SK-N-SH (cell line): Measurements from ENCODE around the gene ARHGEF39.

Source experiments
- CHD2 ChIP-seq: fragments of 150-350 bp; IDR thresholded peaks from 2 replicates; pipeline ENCODE4 v1.6.1; 2018; ENCODE audit warnings: low read length; ENCODE audit not compliant: partially characterized antibody
- CTCF ChIP-seq: fragments of 200-600 bp; sonication (generic); IDR thresholded peaks from 2 replicates; pipeline ENCODE4 v1.6.1; 2017; ENCODE audit warnings: antibody characterized with exemption, mild to moderate bottlenecking, moderate library complexity
- FOSL2 ChIP-seq: IDR thresholded peaks from 2 replicates; pipeline ENCODE4 v1.4.0; 2012; ENCODE audit warnings: low read depth, mild to moderate bottlenecking, moderate library complexity, borderline replicate concordance
- FOXJ3 ChIP-seq: sonication (generic); formaldehyde crosslinking; IDR thresholded peaks from 2 replicates; pipeline ENCODE4 v1.5.1; 2020; ENCODE audit warnings: mild to moderate bottlenecking, missing genetic modification reagents
- MXI1 ChIP-seq: IDR thresholded peaks from 2 replicates; pipeline ENCODE4 v1.6.1; 2012; ENCODE audit warnings: mild to moderate bottlenecking, low read depth, low read length, improper control_type of control experiment
- RCOR1 ChIP-seq: fragments of 150-350 bp; IDR thresholded peaks from 2 replicates; pipeline ENCODE4 v1.6.1; 2017; ENCODE audit warnings: antibody characterized with exemption, low read length
- SIN3A ChIP-seq: IDR thresholded peaks from 2 replicates; pipeline ENCODE4 v1.6.1; 2012; ENCODE audit warnings: low read depth, mild to moderate bottlenecking, low read length, moderate library complexity, borderline replicate concordance
- SMC3 ChIP-seq: IDR thresholded peaks from 2 replicates; pipeline ENCODE4 v1.6.1; 2012; ENCODE audit warnings: low read depth, low read length, improper control_type of control experiment
- TAF1 ChIP-seq: IDR thresholded peaks from 2 replicates; pipeline ENCODE4 v1.6.1; 2012; ENCODE audit warnings: low read depth, mild to moderate bottlenecking, low read length, moderate library complexity, borderline replicate concordance
- TF ChIP-seq, protein P1 (sequence below): IDR thresholded peaks from 2 replicates; pipeline ENCODE4 v1.4.0; 2012; ENCODE audit warnings: low read depth, borderline replicate concordance

DNA sequence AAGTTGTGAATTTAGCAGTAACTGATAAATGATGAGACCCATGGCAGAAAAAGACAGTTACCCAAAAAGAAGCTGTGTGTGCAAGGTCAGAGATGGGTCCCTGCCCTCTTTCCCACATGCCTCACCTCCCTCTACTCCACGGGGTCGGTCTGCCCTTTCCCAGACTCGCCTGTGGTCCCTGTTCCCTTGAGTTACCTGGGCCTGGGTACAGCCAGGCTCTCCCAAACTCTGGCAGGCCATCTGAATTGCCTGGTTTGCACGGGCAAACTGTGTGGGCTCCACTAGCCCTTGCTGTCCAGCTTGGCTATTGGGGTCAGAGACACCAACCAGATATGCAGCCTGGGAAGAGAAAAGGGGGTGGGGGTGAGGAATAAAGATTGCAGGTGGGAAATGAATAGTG, 43.2 kb upstream of the ARHGEF39 start:
- TF ChIP-seq RCOR1, result no peak
- TF ChIP-seq, protein P1, sequence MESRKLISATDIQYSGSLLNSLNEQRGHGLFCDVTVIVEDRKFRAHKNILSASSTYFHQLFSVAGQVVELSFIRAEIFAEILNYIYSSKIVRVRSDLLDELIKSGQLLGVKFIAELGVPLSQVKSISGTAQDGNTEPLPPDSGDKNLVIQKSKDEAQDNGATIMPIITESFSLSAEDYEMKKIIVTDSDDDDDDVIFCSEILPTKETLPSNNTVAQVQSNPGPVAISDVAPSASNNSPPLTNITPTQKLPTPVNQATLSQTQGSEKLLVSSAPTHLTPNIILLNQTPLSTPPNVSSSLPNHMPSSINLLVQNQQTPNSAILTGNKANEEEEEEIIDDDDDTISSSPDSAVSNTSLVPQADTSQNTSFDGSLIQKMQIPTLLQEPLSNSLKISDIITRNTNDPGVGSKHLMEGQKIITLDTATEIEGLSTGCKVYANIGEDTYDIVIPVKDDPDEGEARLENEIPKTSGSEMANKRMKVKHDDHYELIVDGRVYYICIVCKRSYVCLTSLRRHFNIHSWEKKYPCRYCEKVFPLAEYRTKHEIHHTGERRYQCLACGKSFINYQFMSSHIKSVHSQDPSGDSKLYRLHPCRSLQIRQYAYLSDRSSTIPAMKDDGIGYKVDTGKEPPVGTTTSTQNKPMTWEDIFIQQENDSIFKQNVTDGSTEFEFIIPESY, result no peak
- TF ChIP-seq CTCF, result no peak
- no peak for TF ChIP-seq TAF1
- TF ChIP-seq MXI1, result no peak
- TF ChIP-seq SIN3A, result no peak
- TF ChIP-seq CHD2, result no peak
- TF ChIP-seq FOSL2, result no peak
- TF ChIP-seq SMC3, result no peak
- no peak for TF ChIP-seq FOXJ3 (CRISPR knock-in tag)
